OCI-LY7 (cell line): Measurements from ENCODE around the gene JMY. TPM values are rescaled to one million over a fixed set of nuclear protein-coding genes. Genes with fewer than 3 reads are reported as not detected.

Source experiments
- BruUV-seq: library from RNA; stranded (reverse); fragments of 400-500 nt; replicated peaks from 2 replicates; lab custom pipeline; 2021; lab: Mats Ljungman, UMichigan
- CTCF ChIA-PET: fragments of 300-600 bp; sonication (Branson Sonifier 250); formaldehyde crosslinking; loops from one replicate; lab custom pipeline; 2022; ENCODE audit warnings: antibody characterized with exemption; ENCODE audit not compliant: unreplicated experiment; lab: Charles Lee
- POLR2A ChIA-PET: fragments of 300-600 bp; sonication (Branson Sonifier 250); formaldehyde crosslinking; loops from one replicate; lab custom pipeline; 2022; ENCODE audit warnings: antibody characterized with exemption; lab: Charles Lee
- DNase-seq: peaks from one replicate; pipeline ENCODE4 v3.0.0-alpha.2; 2015; ENCODE audit warnings: low spot score
- H2AFZ ChIP-seq: fragments of 200-600 bp; sonication (generic), shearing (Covaris generic); 2 replicates; pipeline ENCODE4 v1.6.1; 2014; ENCODE audit warnings: mild to moderate bottlenecking, antibody characterized with exemption, low read length, moderate library complexity
- H3K27ac ChIP-seq: fragments of 200-600 bp; sonication (generic); 2 replicates; pipeline ENCODE4 v1.5.1; 2014; ENCODE audit warnings: mixed run types, low read depth, mild to moderate bottlenecking, moderate library complexity, low read length, inconsistent platforms; ENCODE audit not compliant: poor library complexity, severe bottlenecking
- H3K36me3 ChIP-seq: fragments of 200-600 bp; sonication (generic); 2 replicates; pipeline ENCODE4 v1.6.1; 2014; ENCODE audit warnings: mild to moderate bottlenecking, antibody characterized with exemption, low read length, moderate library complexity, mixed read lengths; ENCODE audit not compliant: insufficient read depth
- H3K4me1 ChIP-seq: fragments of 200-600 bp; sonication (generic); 2 replicates; pipeline ENCODE4 v1.5.1; 2014; ENCODE audit warnings: mild to moderate bottlenecking, low read length; ENCODE audit not compliant: insufficient read depth, poor library complexity, severe bottlenecking
- H3K4me2 ChIP-seq: fragments of 200-600 bp; sonication (generic); 2 replicates; pipeline ENCODE4 v1.6.1; 2014; ENCODE audit warnings: mild to moderate bottlenecking, low read length
- H3K4me3 ChIP-seq: fragments of 200-600 bp; sonication (generic); 2 replicates; pipeline ENCODE4 v1.5.1; 2014; ENCODE audit warnings: mild to moderate bottlenecking, low read depth, low read length; ENCODE audit not compliant: poor library complexity, severe bottlenecking
- H3K79me2 ChIP-seq: fragments of 200-600 bp; sonication (generic); 2 replicates; pipeline ENCODE4 v1.6.1; 2016; ENCODE audit warnings: low read depth, mild to moderate bottlenecking, low read length, moderate library complexity, mixed read lengths; ENCODE audit not compliant: insufficient read depth
- H3K9me2 ChIP-seq: fragments of 200-600 bp; sonication (generic); 2 replicates; pipeline ENCODE4 v1.6.1; 2016; ENCODE audit warnings: mild to moderate bottlenecking, low read length, mixed read lengths; ENCODE audit not compliant: insufficient read depth
- H3K9me3 ChIP-seq: fragments of 200-600 bp; sonication (generic); 2 replicates; pipeline ENCODE4 v1.6.1; 2014; ENCODE audit warnings: mild to moderate bottlenecking, mixed run types, low read length, mixed read lengths
- H4K20me1 ChIP-seq: fragments of 200-600 bp; sonication (generic); 2 replicates; pipeline ENCODE4 v1.6.1; 2014; ENCODE audit warnings: mild to moderate bottlenecking, antibody characterized with exemption, low read length, moderate library complexity, mixed read lengths; ENCODE audit not compliant: insufficient read depth
- CTCF ChIP-seq: fragments of 200-600 bp; sonication (generic); conservative IDR thresholded peaks from 2 replicates; pipeline ENCODE4 v1.5.1; 2014; ENCODE audit warnings: mild to moderate bottlenecking, antibody characterized with exemption, low read length, moderate library complexity, mixed read lengths
- EZH2phosphoT487 ChIP-seq: fragments of 200-600 bp; sonication (generic); IDR thresholded peaks from 2 replicates; pipeline ENCODE4 v1.6.1; 2018; ENCODE audit warnings: low read depth, borderline replicate concordance, mild to moderate bottlenecking, mixed run types, antibody characterized with exemption, low read length, moderate library complexity, mixed read lengths
- intact Hi-C: fragments of 100-400 bp; cut with micrococcal nuclease; formaldehyde crosslinking; loops from one replicate; pipeline ENCODE4 v1.10.0; 2022; ENCODE audit not compliant: unreplicated experiment
- total RNA-seq, 2 experiments: library from RNA; depleted of rRNA in 1 of 2; stranded (reverse); fragments of >200 nt in 1 of 2; shearing (Covaris generic) in 1 of 2; gene quantifications; 2 replicates each; pipeline ENCODE4 v1.2.3, GENCODE V29; 2014 to 2022

The JMY gene
- total RNA-seq, 2 experiments from 2014 or later, result 4.5 to 6.3 TPM

GRCh38 chr5:79235261-79235633 is 684 bp upstream of the JMY start:
- peak overlapping the region; percentile 98 for H3K4me2 ChIP-seq
- H3K36me3 ChIP-seq, result no peaks in the 10 kb centered on the region
- H2AFZ ChIP-seq, result peak overlapping the region; percentile 69
- H3K9me3 ChIP-seq, result no peaks in the 10 kb centered on the region
- TF ChIP-seq EZH2phosphoT487 (no peak), CTCF (no peak)
- peaks cover 24% of the 10 kb centered on the region; the same call in 1 of the 2 replicates for H3K79me2 ChIP-seq
- H3K4me1 ChIP-seq, result peaks cover 22% of the 10 kb centered on the region
- POLR2A ChIA-PET, result interaction anchor here (0.6 to 1.5 kb wide), 2 partner anchors 15 to 140 kb away, joined by 3 to 5 read pairs; no protein-coding TSS in a partner anchor
- H3K27ac ChIP-seq, result peak overlapping the region; percentile 40
- peaks cover 12% of the 10 kb centered on the region; the same call in 1 of the 2 replicates for H4K20me1 ChIP-seq
- BruUV-seq, result TSS peak; percentile 94
- peak overlapping the region; percentile 97 for H3K4me3 ChIP-seq
- intact Hi-C loops, result loop anchor here (5.0 kb wide), 3 partner anchors 227 to 277 kb away; partner anchors contain the start of gene HOMER1
- CTCF ChIA-PET, result no interaction called here
- H3K9me2 ChIP-seq, result no peaks in the 10 kb centered on the region
- DNase-seq, result peak; percentile 56

GRCh38 chr5:79236362-79236969 is 535 bp downstream of the JMY start:
- no peak for TF ChIP-seq EZH2phosphoT487
- TF ChIP-seq CTCF, result no peak
- ChIA-PET CTCF (interaction anchor here (0.5 kb wide), 1 partner anchor 20 kb away, joined by 3 read pairs; no protein-coding TSS in a partner anchor), POLR2A (interaction anchor here (0.6 to 0.7 kb wide), 2 partner anchors 14 to 517 kb away, joined by 3 read pairs; no protein-coding TSS in a partner anchor)
- intact Hi-C loops, result loop anchor here (1.0 to 5.0 kb wide), 5 partner anchors 27 to 590 kb away; partner anchors contain the start of gene HOMER1
- H3K4me1 ChIP-seq, result peaks cover 34% of the 10 kb centered on the region
- peaks cover 35% of the 10 kb centered on the region; the same call in 1 of the 2 replicates for H3K79me2 ChIP-seq
- peak overlapping the region; percentile 97 for H3K4me3 ChIP-seq
- H4K20me1 ChIP-seq, result peaks cover 12% of the 10 kb centered on the region; the same call in 1 of the 2 replicates
- H3K9me2 ChIP-seq, result no peaks in the 10 kb centered on the region
- BruUV-seq, result no TSS peak
- H3K27ac ChIP-seq, result peak overlapping the region; percentile 51
- peak overlapping the region; percentile 98 for H3K4me2 ChIP-seq
- H3K9me3 ChIP-seq, result no peaks in the 10 kb centered on the region
- peak; percentile 51 for DNase-seq
- H3K36me3 ChIP-seq, result no peaks in the 10 kb centered on the region
- H2AFZ ChIP-seq, result peak overlapping the region; percentile 88
